ENCODE data around the gene MAP3K4.
A peak's percentile ranks its signal among the peaks of the same experiment; 100 is the strongest.
"Not testable (repeated sequence)": the region's sequence is repeated elsewhere in the genome, so short reads cannot be mapped to it uniquely, and the experiment has no call there.

Gene MAP3K4

GRCh38 chr6:161088676-161089328, 97.2 kb downstream of the MAP3K4 start:
- no peak for DNase-seq

- DNase-seq = no peak
Observed at GRCh38 chr6:161091151-161091550, 99.6 kb downstream of the MAP3K4 start.

GRCh38 chr6:161091972-161092701, 100.6 kb downstream of the MAP3K4 start:
- no peak for DNase-seq

GRCh38 chr6:161094955-161095354, 103.4 kb downstream of the MAP3K4 start:
- no peak for DNase-seq

- no peak for DNase-seq
Observed at GRCh38 chr6:161095916-161096315, 104.3 kb downstream of the MAP3K4 start.

- DNase-seq = no peak
Observed at GRCh38 chr6:161100072-161100471, 108.5 kb downstream of the MAP3K4 start.

- no peak for DNase-seq
Observed at GRCh38 chr6:161101517-161101916, 109.9 kb downstream of the MAP3K4 start.

- DNase-seq = no peak
Observed at GRCh38 chr6:161103475-161103874, 111.9 kb downstream of the MAP3K4 start.

- DNase-seq = no peak
Observed at GRCh38 chr6:161104966-161105365, 113.4 kb downstream of the MAP3K4 start.

GRCh38 chr6:161105408-161105807, 113.8 kb downstream of the MAP3K4 start:
- DNase-seq = no peak

- no peak for DNase-seq
Observed at GRCh38 chr6:161107779-161108730, 116.5 kb downstream of the MAP3K4 start.

GRCh38 chr6:161108916-161109315, 117.3 kb downstream of the MAP3K4 start:
- no peak for DNase-seq

- DNase-seq = no peak
Observed at GRCh38 chr6:161109366-161109765, 117.8 kb downstream of the MAP3K4 start.

GRCh38 chr6:161110028-161110779, 118.6 kb downstream of the MAP3K4 start:
- no peak for DNase-seq

GRCh38 chr6:161111261-161111660, 119.7 kb downstream of the MAP3K4 start:
- peak in 1 of 5 donors; percentile 58 for DNase-seq

- no peak for DNase-seq
Observed at GRCh38 chr6:161115468-161115867, 123.9 kb downstream of the MAP3K4 start.

- DNase-seq = no peak
Observed at GRCh38 chr6:161116554-161116953, 125.0 kb downstream of the MAP3K4 start.

- no peak for DNase-seq
Observed at GRCh38 chr6:161117308-161117707, 125.7 kb downstream of the MAP3K4 start.

GRCh38 chr6:161117942-161118341, 126.4 kb downstream of the MAP3K4 start:
- no peak for DNase-seq

GRCh38 chr6:161123319-161123718, 131.8 kb downstream of the MAP3K4 start:
- not testable (repeated sequence) for DNase-seq

GRCh38 chr6:161125591-161125990, 134.0 kb downstream of the MAP3K4 start:
- no peak for DNase-seq

- no peak for DNase-seq
Observed at GRCh38 chr6:161127071-161127740, 135.6 kb downstream of the MAP3K4 start.
